PC-3 (cell line): Measurements from ENCODE around the gene MRPL48. TPM values are rescaled to one million over a fixed set of nuclear protein-coding genes. Genes with fewer than 3 reads are reported as not detected.
"Not testable (repeated sequence)": the region's sequence is repeated elsewhere in the genome, so short reads cannot be mapped to it uniquely, and the experiment has no call there.

Experiments used
- ATAC-seq: fragments of 200-7000 bp; cut with Tn5 transposase; 2 replicates; pipeline ENCODE4 v1.9.1; 2020; ENCODE audit warnings: mild to moderate bottlenecking, moderate library complexity
- BruUV-seq: library from RNA; stranded (reverse); fragments of 400-500 nt; replicated peaks from 2 replicates; lab custom pipeline; 2021; lab: Mats Ljungman, UMichigan
- CTCF ChIA-PET: fragments of 300-600 bp; sonication (Branson Sonifier 250); formaldehyde crosslinking; loops from one replicate; lab custom pipeline; 2022; ENCODE audit warnings: antibody characterized with exemption; lab: Charles Lee
- POLR2A ChIA-PET: fragments of 300-600 bp; sonication (Branson Sonifier 250); formaldehyde crosslinking; loops from one replicate; lab custom pipeline; 2022; ENCODE audit warnings: antibody characterized with exemption; ENCODE audit not compliant: unreplicated experiment; lab: Charles Lee
- DNase-seq: peaks from one replicate; pipeline ENCODE4 v3.0.0-alpha.2; 2015
- H2AFZ ChIP-seq: fragments of 300-600 bp; sonication (generic); 2 replicates; pipeline ENCODE4 v1.6.0; 2016; ENCODE audit warnings: antibody characterized with exemption, low read length
- H3F3A ChIP-seq: fragments of 300-600 bp; sonication (generic); one replicate; pipeline ENCODE4 v1.6.0; 2017; ENCODE audit warnings: antibody characterized with exemption, low read length, control low read depth, mild to moderate bottlenecking; ENCODE audit not compliant: unreplicated experiment
- H3K27ac ChIP-seq: fragments of 300-600 bp; sonication (generic); 2 replicates; pipeline ENCODE4 v1.5.1; 2016; ENCODE audit warnings: mild to moderate bottlenecking, low read length
- H3K27me3 ChIP-seq: fragments of 300-600 bp; sonication (generic); 2 replicates; pipeline ENCODE4 v1.6.1; 2016; ENCODE audit warnings: low read length, mixed read lengths
- H3K36me3 ChIP-seq: fragments of 300-600 bp; sonication (generic); 2 replicates; pipeline ENCODE4 v1.6.1; 2016; ENCODE audit warnings: low read depth, mixed run types, low read length, mixed read lengths
- H3K4me1 ChIP-seq: fragments of 300-600 bp; sonication (generic); 2 replicates; pipeline ENCODE4 v1.5.1; 2016; ENCODE audit warnings: low read length; ENCODE audit not compliant: insufficient read depth
- H3K4me2 ChIP-seq: fragments of 300-600 bp; sonication (generic); 2 replicates; pipeline ENCODE4 v1.6.0; 2016; ENCODE audit warnings: low read length
- H3K4me3 ChIP-seq: fragments of 300-600 bp; sonication (generic); 2 replicates; pipeline ENCODE4 v1.5.1; 2016; ENCODE audit warnings: mild to moderate bottlenecking, low read length, mixed read lengths
- H3K79me2 ChIP-seq: fragments of 300-600 bp; sonication (generic); 2 replicates; pipeline ENCODE4 v1.6.1; 2017; ENCODE audit warnings: low read length, mixed read lengths
- H3K9ac ChIP-seq: fragments of 300-600 bp; sonication (generic); 2 replicates; pipeline ENCODE4 v1.6.0; 2016; ENCODE audit warnings: mild to moderate bottlenecking, low read length
- H3K9me2 ChIP-seq: fragments of 300-600 bp; sonication (generic); replicated peaks from 2 replicates; pipeline ENCODE4 v1.6.1; 2016; ENCODE audit warnings: mixed run types, low read length, mixed read lengths
- H3K9me3 ChIP-seq: fragments of 300-600 bp; sonication (generic); 2 replicates; pipeline ENCODE4 v1.6.1; 2016; ENCODE audit warnings: low read length, mixed read lengths
- H4K20me1 ChIP-seq: fragments of 300-600 bp; sonication (generic); 2 replicates; pipeline ENCODE4 v1.6.1; 2016; ENCODE audit warnings: low read length, mixed read lengths
- EZH2 ChIP-seq: fragments of 300-600 bp; sonication (generic); IDR thresholded peaks from one replicate; pipeline ENCODE4 v1.6.1; 2017; ENCODE audit warnings: antibody characterized with exemption, mild to moderate bottlenecking, low read length; ENCODE audit not compliant: unreplicated experiment
- EZH2phosphoT487 ChIP-seq: fragments of 300-600 bp; sonication (generic); IDR thresholded peaks from 2 replicates; pipeline ENCODE4 v1.6.1; 2018; ENCODE audit warnings: mild to moderate bottlenecking, antibody characterized with exemption, low read length, borderline replicate concordance
- intact Hi-C: fragments of 100-400 bp; cut with micrococcal nuclease; formaldehyde crosslinking; loops from 2 replicates; pipeline ENCODE4 v1.9.0; 2023
- total RNA-seq: library from RNA; depleted of rRNA; stranded (reverse); fragments of >200 nt; gene quantifications from 2 replicates; pipeline ENCODE4 v1.2.3, GENCODE V29; 2014
- TF ChIP-seq, protein P1 (sequence below): fragments of 300-600 bp; sonication (generic); conservative IDR thresholded peaks from 2 replicates; pipeline ENCODE4 v1.5.1; 2017; ENCODE audit warnings: antibody characterized with exemption, low read depth, mild to moderate bottlenecking, low read length

MRPL48 gene
- total RNA-seq, 1 experiment from 2014 or later = 80.8 TPM

DNA sequence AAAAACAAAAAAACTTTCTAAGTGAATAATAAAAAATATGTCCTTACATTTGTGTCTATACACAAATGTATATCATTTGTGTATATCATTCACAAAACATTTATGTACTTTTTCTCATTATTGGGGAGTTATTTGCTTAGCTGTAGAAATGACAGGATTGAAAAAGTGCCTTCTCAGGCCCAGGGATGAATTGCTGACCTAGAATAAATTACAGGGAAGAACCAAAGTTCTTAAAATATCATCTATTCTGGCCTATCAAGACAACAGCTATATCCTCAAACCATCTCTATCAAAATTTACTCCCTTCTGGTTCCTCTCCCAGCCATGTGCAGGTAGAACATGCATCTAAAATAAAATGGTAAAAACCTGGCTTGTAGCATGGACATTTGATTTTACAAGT lies 24.9 kb upstream of the MRPL48 start:
- H4K20me1 ChIP-seq = peaks cover 19% of the 10 kb centered on the region
- H3K79me2 ChIP-seq = peaks cover 31% of the 10 kb centered on the region
- DNase-seq (no peak), ATAC-seq (no peak)
- H3K4me2 ChIP-seq = no peak overlapping the region
- TF ChIP-seq EZH2 (no peak), EZH2phosphoT487 (no peak)
- TF ChIP-seq, protein P1, sequence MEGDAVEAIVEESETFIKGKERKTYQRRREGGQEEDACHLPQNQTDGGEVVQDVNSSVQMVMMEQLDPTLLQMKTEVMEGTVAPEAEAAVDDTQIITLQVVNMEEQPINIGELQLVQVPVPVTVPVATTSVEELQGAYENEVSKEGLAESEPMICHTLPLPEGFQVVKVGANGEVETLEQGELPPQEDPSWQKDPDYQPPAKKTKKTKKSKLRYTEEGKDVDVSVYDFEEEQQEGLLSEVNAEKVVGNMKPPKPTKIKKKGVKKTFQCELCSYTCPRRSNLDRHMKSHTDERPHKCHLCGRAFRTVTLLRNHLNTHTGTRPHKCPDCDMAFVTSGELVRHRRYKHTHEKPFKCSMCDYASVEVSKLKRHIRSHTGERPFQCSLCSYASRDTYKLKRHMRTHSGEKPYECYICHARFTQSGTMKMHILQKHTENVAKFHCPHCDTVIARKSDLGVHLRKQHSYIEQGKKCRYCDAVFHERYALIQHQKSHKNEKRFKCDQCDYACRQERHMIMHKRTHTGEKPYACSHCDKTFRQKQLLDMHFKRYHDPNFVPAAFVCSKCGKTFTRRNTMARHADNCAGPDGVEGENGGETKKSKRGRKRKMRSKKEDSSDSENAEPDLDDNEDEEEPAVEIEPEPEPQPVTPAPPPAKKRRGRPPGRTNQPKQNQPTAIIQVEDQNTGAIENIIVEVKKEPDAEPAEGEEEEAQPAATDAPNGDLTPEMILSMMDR = no peak
- no peaks in the 10 kb centered on the region for H3K36me3 ChIP-seq
- no peak overlapping the region for H3K4me3 ChIP-seq
- H2AFZ ChIP-seq = no peak overlapping the region
- no peak overlapping the region for H3K27ac ChIP-seq
- H3F3A ChIP-seq = no peaks in the 10 kb centered on the region
- peaks cover 12% of the 10 kb centered on the region for H3K4me1 ChIP-seq
- no peak overlapping the region for H3K9ac ChIP-seq
- H3K9me2 ChIP-seq = no peaks in the 10 kb centered on the region
- no TSS peak for BruUV-seq
- H3K9me3 ChIP-seq = no peaks in the 10 kb centered on the region
- CTCF ChIA-PET = no interaction called here
- intact Hi-C loops = loop anchor here (10.0 kb wide), 1 partner anchor 172 kb away; no protein-coding TSS in a partner anchor
- no peaks in the 10 kb centered on the region for H3K27me3 ChIP-seq
- POLR2A ChIA-PET = no interaction called here

DNA sequence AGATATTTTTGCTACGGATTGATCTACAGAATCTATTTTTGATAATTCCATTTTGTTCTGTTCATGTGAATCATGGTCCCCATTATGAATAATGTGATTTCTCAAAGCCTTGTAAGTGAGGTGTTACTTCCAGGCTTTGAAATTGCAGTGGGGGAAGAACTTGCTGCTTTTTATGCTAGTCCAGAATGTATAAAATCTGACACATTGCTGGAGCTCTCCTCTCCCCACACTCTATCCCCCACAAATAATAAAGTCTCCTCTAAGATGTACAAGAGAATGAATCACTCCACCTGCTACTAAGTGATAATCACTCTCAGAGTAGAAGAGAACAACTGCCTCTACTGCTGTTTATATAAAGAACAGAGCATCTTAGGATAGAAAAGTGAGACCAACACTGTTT lies 20.9 kb upstream of the MRPL48 start:
- CTCF ChIA-PET = no interaction called here
- BruUV-seq = no TSS peak
- no peak overlapping the region for H3K4me3 ChIP-seq
- H3K4me1 ChIP-seq = no peaks in the 10 kb centered on the region
- no peak overlapping the region for H3K4me2 ChIP-seq
- H3K36me3 ChIP-seq = no peaks in the 10 kb centered on the region
- H3K27me3 ChIP-seq = no peaks in the 10 kb centered on the region
- H3K79me2 ChIP-seq = no peaks in the 10 kb centered on the region
- intact Hi-C loops = loop anchor here (10.0 kb wide), 1 partner anchor 168 kb away; no protein-coding TSS in a partner anchor
- no peak overlapping the region for H3K27ac ChIP-seq
- no peaks in the 10 kb centered on the region for H3K9me2 ChIP-seq
- TF ChIP-seq EZH2 (no peak), EZH2phosphoT487 (no peak)
- TF ChIP-seq, protein P1 = no peak
- no peak overlapping the region for H3K9ac ChIP-seq
- no peaks in the 10 kb centered on the region for H3K9me3 ChIP-seq
- no peaks in the 10 kb centered on the region for H4K20me1 ChIP-seq
- no peaks in the 10 kb centered on the region for H3F3A ChIP-seq
- ATAC-seq (no peak), DNase-seq (no peak)
- POLR2A ChIA-PET = interaction anchor here (0.6 kb wide), 2 partner anchors 13 to 381 kb away, joined by 4 to 5 read pairs; no protein-coding TSS in a partner anchor
- no peak overlapping the region for H2AFZ ChIP-seq

DNA sequence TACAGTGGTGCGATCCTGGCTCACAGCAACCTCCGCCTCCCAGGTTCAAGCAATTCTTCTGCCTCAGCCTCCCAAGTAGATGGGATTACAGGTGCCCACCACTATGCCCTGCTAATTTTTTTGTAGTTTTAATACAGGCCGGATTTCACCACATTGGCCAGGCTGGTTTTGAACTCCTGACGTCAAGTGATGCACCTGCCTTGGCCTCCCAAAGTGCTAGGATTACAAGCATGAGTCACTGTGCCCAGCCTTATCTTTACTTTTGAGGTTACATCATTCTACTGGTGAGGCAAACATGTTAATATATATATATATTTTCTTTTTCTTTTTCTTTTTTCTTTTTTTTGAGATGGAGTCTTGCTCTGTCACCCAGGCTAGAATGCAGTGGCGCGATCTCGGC lies 16.9 kb upstream of the MRPL48 start:
- H3K4me1 ChIP-seq, H3K9me3 ChIP-seq, H3K27me3 ChIP-seq, H3K27ac ChIP-seq, H3K9me2 ChIP-seq, H2AFZ ChIP-seq, H3K4me2 ChIP-seq, H3K79me2 ChIP-seq, H3K9ac ChIP-seq, POLR2A ChIA-PET, H3K4me3 ChIP-seq, DNase-seq, intact Hi-C loops, H4K20me1 ChIP-seq, ATAC-seq, H3K36me3 ChIP-seq, CTCF ChIA-PET, BruUV-seq, H3F3A ChIP-seq: not testable (repeated sequence)
